Thyroid gland (tissue), 4 donors: ENCODE data around the gene MYO5C.

Experiments
- POLR2A ChIP-seq, 2 donors: fragments of 450-650 bp; IDR thresholded peaks; one replicate each; pipeline ENCODE4 v1.6.1; 2017; ENCODE audit warnings: antibody characterized with exemption in 2 of 2, mild to moderate bottlenecking in 2 of 2, moderate library complexity in 1 of 2
- TF ChIP-seq, protein P1 (sequence below), 6 experiments: fragments of 200-600 bp in 3 of 6; fragments of 450-650 bp in 3 of 6; sonication (generic) in 3 of 6; IDR thresholded peaks; one replicate each; pipeline ENCODE4 v1.5.1; 2016 to 2019; ENCODE audit warnings: antibody characterized with exemption in 6 of 6, mild to moderate bottlenecking in 2 of 6, inconsistent platforms in 1 of 6, moderate library complexity in 1 of 6

DNA sequence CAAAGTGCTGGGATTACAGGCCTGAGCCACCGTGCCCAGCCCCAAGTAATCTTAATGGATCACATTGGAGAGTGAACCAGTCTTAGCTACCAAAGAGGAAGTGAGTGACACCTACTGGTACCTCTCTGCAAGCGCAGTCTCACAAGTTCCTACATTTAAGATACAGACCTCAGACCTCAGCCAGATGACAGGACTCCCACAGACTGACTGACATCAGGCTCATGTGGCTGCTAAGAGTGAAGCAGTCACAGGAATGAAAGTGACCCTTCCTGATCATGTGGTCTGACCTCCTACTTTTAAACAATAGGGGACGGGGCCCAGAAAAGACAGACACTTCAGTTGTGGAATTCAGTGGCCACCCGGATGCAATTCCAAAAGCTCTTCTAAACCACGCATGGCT is 68.1 kb downstream of the MYO5C start:
- TF ChIP-seq POLR2A (IDR thresholded peaks at IDR 0.05): no peak
- TF ChIP-seq, protein P1, sequence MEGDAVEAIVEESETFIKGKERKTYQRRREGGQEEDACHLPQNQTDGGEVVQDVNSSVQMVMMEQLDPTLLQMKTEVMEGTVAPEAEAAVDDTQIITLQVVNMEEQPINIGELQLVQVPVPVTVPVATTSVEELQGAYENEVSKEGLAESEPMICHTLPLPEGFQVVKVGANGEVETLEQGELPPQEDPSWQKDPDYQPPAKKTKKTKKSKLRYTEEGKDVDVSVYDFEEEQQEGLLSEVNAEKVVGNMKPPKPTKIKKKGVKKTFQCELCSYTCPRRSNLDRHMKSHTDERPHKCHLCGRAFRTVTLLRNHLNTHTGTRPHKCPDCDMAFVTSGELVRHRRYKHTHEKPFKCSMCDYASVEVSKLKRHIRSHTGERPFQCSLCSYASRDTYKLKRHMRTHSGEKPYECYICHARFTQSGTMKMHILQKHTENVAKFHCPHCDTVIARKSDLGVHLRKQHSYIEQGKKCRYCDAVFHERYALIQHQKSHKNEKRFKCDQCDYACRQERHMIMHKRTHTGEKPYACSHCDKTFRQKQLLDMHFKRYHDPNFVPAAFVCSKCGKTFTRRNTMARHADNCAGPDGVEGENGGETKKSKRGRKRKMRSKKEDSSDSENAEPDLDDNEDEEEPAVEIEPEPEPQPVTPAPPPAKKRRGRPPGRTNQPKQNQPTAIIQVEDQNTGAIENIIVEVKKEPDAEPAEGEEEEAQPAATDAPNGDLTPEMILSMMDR (IDR thresholded peaks at IDR 0.05): peak; percentile 32 to 81 (median 62)
